Cerebellar nuclear complex (tissue), 1 donor: ENCODE measurements around the gene NUDT5.
"Not testable (repeated sequence)": the region's sequence is repeated elsewhere in the genome, so short reads cannot be mapped to it uniquely, and the experiment has no call there.

Experiments used
- DNase-seq, 2 experiments: peaks; one replicate each; lab custom pipeline; 2025; lab: John Stamatoyannopoulos, UW

The NUDT5 gene

GRCh38 chr10:12205082-12205481, 9.4 kb upstream of the NUDT5 start:
- no peak for DNase-seq

- DNase-seq: no peak
Observed at GRCh38 chr10:12202226-12202625, 6.5 kb upstream of the NUDT5 start.

GRCh38 chr10:12201543-12201942, 5.9 kb upstream of the NUDT5 start:
- DNase-seq: no peak

- DNase-seq: no peak
Observed at GRCh38 chr10:12200850-12201249, 5.2 kb upstream of the NUDT5 start.

GRCh38 chr10:12198156-12198555, 2.5 kb upstream of the NUDT5 start:
- no peak for DNase-seq

- DNase-seq: no peak
Observed at GRCh38 chr10:12196531-12197211, 980 bp upstream of the NUDT5 start.

GRCh38 chr10:12195281-12195602, 449 bp downstream of the NUDT5 start:
- no peak for DNase-seq

GRCh38 chr10:12194752-12195271, 879 bp downstream of the NUDT5 start:
- DNase-seq: peak in 1 of 2 experiments; percentile 2

- no peak for DNase-seq
Observed at GRCh38 chr10:12193193-12193592, 2.5 kb downstream of the NUDT5 start.

- DNase-seq: no peak
Observed at GRCh38 chr10:12191715-12192114, 4.0 kb downstream of the NUDT5 start.

GRCh38 chr10:12189426-12189825, 6.3 kb downstream of the NUDT5 start:
- no peak for DNase-seq

GRCh38 chr10:12188656-12189055, 7.0 kb downstream of the NUDT5 start:
- no peak for DNase-seq

- DNase-seq: no peak
Observed at GRCh38 chr10:12187321-12187905, 8.3 kb downstream of the NUDT5 start.

- DNase-seq: no peak
Observed at GRCh38 chr10:12186323-12186722, 9.4 kb downstream of the NUDT5 start.

GRCh38 chr10:12184165-12184564, 11.5 kb downstream of the NUDT5 start:
- DNase-seq: no peak

GRCh38 chr10:12181065-12181775, 14.5 kb downstream of the NUDT5 start:
- no peak for DNase-seq

GRCh38 chr10:12180221-12180974, 15.3 kb downstream of the NUDT5 start:
- DNase-seq: no peak

- no peak for DNase-seq
Observed at GRCh38 chr10:12179606-12180170, 16.0 kb downstream of the NUDT5 start.

- no peak for DNase-seq
Observed at GRCh38 chr10:12177642-12178041, 18.0 kb downstream of the NUDT5 start.

GRCh38 chr10:12171512-12171911, 24.2 kb downstream of the NUDT5 start:
- not testable (repeated sequence) for DNase-seq

GRCh38 chr10:12165999-12166775, 29.5 kb downstream of the NUDT5 start:
- no peak for DNase-seq
